ENCODE data around the gene TIGD6. TPM values are rescaled to one million over a fixed set of nuclear protein-coding genes. Genes with fewer than 3 reads are reported as not detected.

TIGD6 gene
- total and polyA plus RNA-seq, 2 of the 4 experiments (the other 2 are of a cell fraction), result 5.8 to 6.6 TPM

- 0 out of 2 replicates have a peak overlapping the region, but pooled peaks have one; percentile 11 for H2BK20ac ChIP-seq (ENCODE audit: low read depth, low read length)
- DNase-seq (peak; percentile 58), ATAC-seq (ENCODE audit: low read depth) (no peak)
- H2BK120ac ChIP-seq (ENCODE audit: low read depth, low read length), result 0 out of 2 replicates have a peak overlapping the region, but pooled peaks have one; percentile 7
- H3K4me2 ChIP-seq (ENCODE audit: low read depth, low read length), result peak overlapping the region; percentile 80
- H2AK9ac ChIP-seq (replicated peaks; ENCODE audit: low read depth, low read length, poor library complexity), result peak overlapping the region; percentile 62
- H3K4me1 ChIP-seq (ENCODE audit: control insufficient read depth, insufficient read depth, low read length), result peaks cover 6% of the 10 kb centered on the region
- peak overlapping the region; percentile 70 for H3K27ac ChIP-seq (ENCODE audit: insufficient read depth, low read length)
- H3K18ac ChIP-seq (ENCODE audit: low read depth, low read length), result no peak overlapping the region; the same call in 1 of the 2 replicates
- peak overlapping the region; percentile 28 for H3K23ac ChIP-seq (ENCODE audit: low read depth, low read length)
- peaks cover 2% of the 10 kb centered on the region; the same call in 1 of the 2 replicates for H3K27me3 ChIP-seq (ENCODE audit: control insufficient read depth, insufficient read depth, low read length)
- intact Hi-C loops (cut with micrococcal nuclease) (loop anchor here (5.0 kb wide), 1 partner anchor 107 kb away; no protein-coding TSS in a partner anchor), in situ Hi-C loops (cut with MboI; ENCODE audit: low sequenced_read_pairs) (no loop called here), dilution Hi-C loops (cut with HindIII; ENCODE audit: low sequenced_read_pairs, unreplicated experiment) (no loop called here)
- peak overlapping the region; percentile 85 to 91 for H4K8ac ChIP-seq (ENCODE audit: low read depth in 2 of 2, low read length in 2 of 2)
- peaks cover 7% of the 10 kb centered on the region for H3K9me1 ChIP-seq (ENCODE audit: insufficient read depth, low read length)
- peak overlapping the region; percentile 40; the same call in 1 of the 2 replicates for H3K56ac ChIP-seq (ENCODE audit: extremely low read depth, insufficient read depth, low read length)
- BruUV-seq (replicated peaks), result no TSS peak
- H2BK15ac ChIP-seq (ENCODE audit: low read depth, low read length), result 0 out of 3 replicates have a peak overlapping the region, but pooled peaks have one; percentile 9
- WGBS, 2 experiments (ENCODE audit: extremely low coverage in 2 of 2, insufficient read length in 1 of 2), result 100% methylated on average over 2 of the region's 14 CpGs; no CpG with 5 or more reads in 1 of the 2 experiments
- peak overlapping the region; percentile 81 for H4K91ac ChIP-seq (ENCODE audit: insufficient read depth, low read depth, low read length)
- no peaks in the 10 kb centered on the region for H3K36me3 ChIP-seq (ENCODE audit: control insufficient read depth, insufficient read depth, low read length)
- H3K9ac ChIP-seq (ENCODE audit: low read depth, low read length), result peak overlapping the region; percentile 62
- peak overlapping the region; percentile 39 for H3K4me3 ChIP-seq (ENCODE audit: insufficient read depth, low read depth, low read length)
- peaks cover 0 to 14% of the 10 kb centered on the region in 2 experiments; a peak in 3 of 4 replicates for H3K79me1 ChIP-seq (ENCODE audit: low read depth in 1 of 2, low read length in 2 of 2)
- H2AFZ ChIP-seq (replicated peaks; ENCODE audit: low read length, poor library complexity), result peak overlapping the region; percentile 97
- peak overlapping the region; percentile 58 for H4K5ac ChIP-seq (ENCODE audit: low read depth, low read length)
- POLR2A ChIA-PET (ENCODE audit: unreplicated experiment), result interaction anchor here (0.6 to 0.7 kb wide), 3 partner anchors 88 to 121 kb away, joined by 4 to 7 read pairs (median 5); no protein-coding TSS in a partner anchor
- H4K20me1 ChIP-seq (ENCODE audit: insufficient read depth, low read length), result no peaks in the 10 kb centered on the region
- TF ChIP-seq CTCF (conservative IDR thresholded peaks at IDR 0.05; ENCODE audit: low read depth, low read length) (peak; percentile 40), RAD21 (IDR thresholded peaks at IDR 0.05; ENCODE audit: low read length) (peak; percentile 24; the same call in 1 of the 2 replicates), MXI1 (IDR thresholded peaks at IDR 0.05; ENCODE audit: borderline replicate concordance, low read depth, low read length) (no peak)
- no peaks in the 10 kb centered on the region for H3K9me3 ChIP-seq (ENCODE audit: control insufficient read depth, insufficient read depth, low read length)
- peak overlapping the region; percentile 51 for H3K4ac ChIP-seq (ENCODE audit: low read depth, low read length)
- H2BK5ac ChIP-seq (ENCODE audit: low read depth, low read length, poor library complexity, severe bottlenecking), result peak overlapping the region; percentile 66
- CTCF ChIA-PET, result interaction anchor here (0.5 to 2.1 kb wide), 10 partner anchors 9 to 323 kb away, joined by 3 to 8 read pairs (median 4); no protein-coding TSS in a partner anchor
- H3K14ac ChIP-seq (replicated peaks; ENCODE audit: low read depth, low read length), result peak overlapping the region; percentile 74; the same call in 1 of the 2 replicates
- peak overlapping the region; percentile 69; the same call in 1 of the 2 replicates for H2AK5ac ChIP-seq (ENCODE audit: low read depth, low read length)
Observed at GRCh38 chr5:149959406-149960236, 40.8 kb downstream of the TIGD6 start.
